MM.1S (cell line): ENCODE results near the gene ZNF280B.

Source experiments
- CTCF ChIP-seq: fragments of 300-600 bp; sonication (generic); IDR thresholded peaks from 2 replicates; pipeline ENCODE4 v1.5.1; 2016; ENCODE audit warnings: antibody characterized with exemption, low read length, mixed read lengths
- EZH2phosphoT487 ChIP-seq: fragments of 300-600 bp; sonication (generic); IDR thresholded peaks from 2 replicates; pipeline ENCODE4 v1.6.1; 2018; ENCODE audit warnings: antibody characterized with exemption, low read length

- TF ChIP-seq CTCF (no peak), EZH2phosphoT487 (no peak)
Measured at GRCh38 chr22:22479999-22480532, 28.5 kb downstream of the ZNF280B start.
